ENCODE data around the gene SOX4.

SOX4 gene

DNA sequence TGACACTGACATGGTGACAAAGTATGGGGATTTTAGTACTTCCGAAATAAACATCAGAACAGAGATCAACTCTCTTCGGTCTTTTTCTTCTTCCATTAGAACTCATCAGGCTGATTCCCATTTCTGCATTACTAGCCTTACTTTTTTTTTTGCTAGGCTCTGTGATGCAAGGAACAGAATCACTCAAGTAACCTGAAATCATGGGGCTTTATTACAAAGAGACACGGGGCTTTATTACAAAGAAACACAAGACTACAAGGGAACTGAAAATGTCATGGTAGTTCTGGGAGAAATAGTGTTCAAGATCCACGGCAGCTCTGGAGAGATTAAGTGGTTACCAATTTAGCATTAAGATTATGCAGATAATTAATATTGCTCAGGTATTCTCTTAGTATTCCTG is 11.6 kb downstream of the SOX4 start:
- no peak for TF ChIP-seq CTCF (IDR thresholded peaks at IDR 0.05; ENCODE audit: low read depth, low read length)
- H3K27me3 ChIP-seq (ENCODE audit: insufficient read depth, low read depth, severe bottlenecking) = no peaks in the 10 kb centered on the region
- no peaks in the 10 kb centered on the region; the same call in 1 of the 2 replicates for H3K36me3 ChIP-seq
- H3K27ac ChIP-seq = no peak overlapping the region
- peaks cover 3% of the 10 kb centered on the region for H3K9me3 ChIP-seq (ENCODE audit: severe bottlenecking)
- H3K4me3 ChIP-seq (ENCODE audit: low read depth, low read length) = no peak overlapping the region
- DNase-seq = no peak

DNA sequence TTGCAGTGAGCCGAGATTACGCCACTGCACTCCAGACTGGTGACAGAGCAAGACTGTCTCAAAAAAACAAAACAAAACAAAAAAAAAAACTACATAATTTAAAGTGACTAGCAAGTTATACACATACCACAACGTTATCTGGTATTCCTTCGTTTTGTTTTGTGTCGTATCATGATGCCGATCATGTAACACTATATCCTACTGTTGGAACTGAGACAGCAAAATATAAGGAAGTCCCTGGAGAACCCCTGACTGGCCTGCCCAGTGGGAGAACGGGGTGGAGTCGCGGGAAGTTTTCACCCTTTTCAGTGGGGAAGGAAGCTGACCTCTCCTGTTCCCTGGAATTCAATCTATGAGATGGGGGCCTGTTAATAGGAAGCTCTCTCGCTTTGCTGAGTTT is 15.1 kb downstream of the SOX4 start:
- peaks cover 3% of the 10 kb centered on the region for H3K9me3 ChIP-seq (ENCODE audit: severe bottlenecking)

GRCh38 chr6:21609881-21610329 is 16.4 kb downstream of the SOX4 start:
- no peak for DNase-seq
- H3K36me3 ChIP-seq = no peaks in the 10 kb centered on the region
- H3K27me3 ChIP-seq (ENCODE audit: insufficient read depth, low read depth, severe bottlenecking) = no peaks in the 10 kb centered on the region
- H3K4me3 ChIP-seq (ENCODE audit: low read depth, low read length) = no peak overlapping the region
- TF ChIP-seq CTCF (IDR thresholded peaks at IDR 0.05; ENCODE audit: low read depth, low read length) = no peak
- no peak overlapping the region for H3K27ac ChIP-seq
- H3K9me3 ChIP-seq (ENCODE audit: severe bottlenecking) = peaks cover 3% of the 10 kb centered on the region

More for the DNA sequence above, 15.1 kb downstream of the SOX4 start:
- no peak for TF ChIP-seq CTCF (IDR thresholded peaks at IDR 0.05; ENCODE audit: low read depth, low read length)
- no peak overlapping the region for H3K27ac ChIP-seq
- H3K36me3 ChIP-seq = no peaks in the 10 kb centered on the region
- no peak overlapping the region for H3K4me3 ChIP-seq (ENCODE audit: low read depth, low read length)
- no peak for DNase-seq
- H3K27me3 ChIP-seq (ENCODE audit: insufficient read depth, low read depth, severe bottlenecking) = no peaks in the 10 kb centered on the region

DNA sequence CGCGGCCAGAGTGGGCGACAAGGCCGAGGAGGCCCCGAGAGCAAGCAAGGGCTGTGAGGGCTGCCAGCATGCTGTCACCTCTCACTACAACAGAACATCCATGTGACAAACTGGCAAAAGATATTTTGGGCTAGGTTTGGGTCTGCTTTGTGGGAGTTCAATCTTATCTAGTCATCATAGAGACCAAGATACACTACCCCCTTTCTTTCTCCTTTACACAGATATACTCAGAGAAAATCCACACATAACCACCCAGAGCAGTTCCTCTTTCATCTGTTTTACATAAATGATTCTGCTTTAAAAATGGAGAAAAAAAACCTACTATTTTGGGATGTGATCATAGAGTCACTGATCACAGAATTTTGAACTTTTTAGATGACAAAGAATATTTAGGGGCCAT is 16.8 kb downstream of the SOX4 start:
- peaks cover 3% of the 10 kb centered on the region for H3K9me3 ChIP-seq (ENCODE audit: severe bottlenecking)
- no peaks in the 10 kb centered on the region for H3K27me3 ChIP-seq (ENCODE audit: insufficient read depth, low read depth, severe bottlenecking)
- DNase-seq = no peak
- no peak overlapping the region for H3K27ac ChIP-seq
- H3K36me3 ChIP-seq = no peaks in the 10 kb centered on the region
- H3K4me3 ChIP-seq (ENCODE audit: low read depth, low read length) = no peak overlapping the region
- no peak for TF ChIP-seq CTCF (IDR thresholded peaks at IDR 0.05; ENCODE audit: low read depth, low read length)

- Histone ChIP-seq H3K27me3 (ENCODE audit: insufficient read depth, low read depth, severe bottlenecking) (no peaks in the 10 kb centered on the region), H3K9me3 (ENCODE audit: severe bottlenecking) (peaks cover 3% of the 10 kb centered on the region), H3K36me3 (no peaks in the 10 kb centered on the region), H3K4me3 (ENCODE audit: low read depth, low read length) (no peak overlapping the region), H3K27ac (no peak overlapping the region)
- no peak for TF ChIP-seq CTCF (IDR thresholded peaks at IDR 0.05; ENCODE audit: low read depth, low read length)
- DNase-seq = no peak
These were observed 17.9 kb downstream of the SOX4 start for GRCh38 chr6:21611485-21611884.

- TF ChIP-seq CTCF (IDR thresholded peaks at IDR 0.05; ENCODE audit: low read depth, low read length) = no peak
- Histone ChIP-seq H3K9me3 (ENCODE audit: severe bottlenecking) (peaks cover 3% of the 10 kb centered on the region), H3K27me3 (ENCODE audit: insufficient read depth, low read depth, severe bottlenecking) (no peaks in the 10 kb centered on the region), H3K36me3 (no peaks in the 10 kb centered on the region), H3K27ac (no peak overlapping the region), H3K4me3 (ENCODE audit: low read depth, low read length) (no peak overlapping the region)
- DNase-seq = no peak
These were observed 18.7 kb downstream of the SOX4 start for GRCh38 chr6:21612067-21612745.
